ENCODE data around the gene ARHGAP30. TPM values are rescaled to one million over a fixed set of nuclear protein-coding genes. Genes with fewer than 3 reads are reported as not detected.

Gene ARHGAP30
- total and polyA plus RNA-seq, 12 donors, result 1.2 to 16.4 (median 1.9) TPM

- H3K4me1 ChIP-seq, result peaks cover 0 to 18% (median 0%) of the 10 kb centered on the region in 9 donors
- no peak for ATAC-seq
- no peaks in the 10 kb centered on the region for H3K9me3 ChIP-seq
- H3K4me3 ChIP-seq, result no peak overlapping the region
- 78 to 85% methylated on average over 6 of the region's 6 CpGs for WGBS, 2 donors
- H3K27me3 ChIP-seq, result peaks cover 0 to 45% (median 16%) of the 10 kb centered on the region in 7 donors
- TF ChIP-seq CTCF (IDR thresholded peaks at IDR 0.05), result no peak
- intact Hi-C loops (cut with DNase I), result no loop called here
- no peak overlapping the region for H3K27ac ChIP-seq
- no peak for DNase-seq
- peaks cover 0 to 76% (median 0%) of the 10 kb centered on the region in 9 donors for H3K36me3 ChIP-seq
These were observed 10.4 kb downstream of the ARHGAP30 start for GRCh38 chr1:161059293-161059692.

GRCh38 chr1:161054805-161055204 lies 14.9 kb downstream of the ARHGAP30 start:
- intact Hi-C loops (cut with DNase I), result no loop called here
- Histone ChIP-seq H3K27me3 (peaks cover 0 to 43% (median 17%) of the 10 kb centered on the region in 7 donors), H3K36me3 (peaks cover 0 to 92% (median 0%) of the 10 kb centered on the region in 9 donors), H3K27ac (no peak overlapping the region), H3K9me3 (no peaks in the 10 kb centered on the region), H3K4me1 (peaks cover 0 to 4% (median 0%) of the 10 kb centered on the region in 9 donors), H3K4me3 (no peak overlapping the region)
- ATAC-seq (no peak), DNase-seq (no peak)
- 69 to 82% methylated on average over 7 of the region's 7 CpGs for WGBS, 2 donors
- peak in 3 of 9 donors; percentile 17 to 27 (median 24) for TF ChIP-seq CTCF (IDR thresholded peaks at IDR 0.05)

- DNase-seq (no peak), ATAC-seq (peak in 1 of 8 donors; percentile 16)
- H3K27ac ChIP-seq, result no peak overlapping the region
- H3K36me3 ChIP-seq, result peaks cover 0 to 92% (median 0%) of the 10 kb centered on the region in 9 donors
- H3K4me3 ChIP-seq, result no peak overlapping the region
- WGBS, 2 donors, result 82 to 84% methylated on average over 4 of the region's 4 CpGs
- TF ChIP-seq CTCF (IDR thresholded peaks at IDR 0.05), result no peak
- H3K4me1 ChIP-seq, result peaks cover 0 to 6% (median 0%) of the 10 kb centered on the region in 9 donors
- no peaks in the 10 kb centered on the region for H3K9me3 ChIP-seq
- peaks cover 0 to 43% (median 17%) of the 10 kb centered on the region in 7 donors for H3K27me3 ChIP-seq
- intact Hi-C loops (cut with DNase I), result no loop called here
These were observed 15.5 kb downstream of the ARHGAP30 start for GRCh38 chr1:161054232-161054631.

- intact Hi-C loops (cut with DNase I), result no loop called here
- no peak for TF ChIP-seq CTCF (IDR thresholded peaks at IDR 0.05)
- Histone ChIP-seq H3K4me1 (peaks cover 0 to 14% (median 0%) of the 10 kb centered on the region in 9 donors), H3K36me3 (peaks cover 0 to 84% (median 0%) of the 10 kb centered on the region in 9 donors), H3K27ac (no peak overlapping the region), H3K27me3 (peaks cover 0 to 39% (median 17%) of the 10 kb centered on the region in 7 donors), H3K9me3 (no peaks in the 10 kb centered on the region), H3K4me3 (no peak overlapping the region)
- 75 to 86% methylated on average over 3 of the region's 3 CpGs for WGBS, 2 donors
- DNase-seq (no peak), ATAC-seq (no peak)
These were observed 16.8 kb downstream of the ARHGAP30 start for GRCh38 chr1:161052899-161053298.
